ENCODE results near the gene AFM. TPM values are rescaled to one million over a fixed set of nuclear protein-coding genes. Genes with fewer than 3 reads are reported as not detected.

The AFM gene
- total and polyA plus RNA-seq, 10 of the 15 experiments (the other 5 are each of a cell fraction or from before 2014, with no cell fraction given), result not detected

DNA sequence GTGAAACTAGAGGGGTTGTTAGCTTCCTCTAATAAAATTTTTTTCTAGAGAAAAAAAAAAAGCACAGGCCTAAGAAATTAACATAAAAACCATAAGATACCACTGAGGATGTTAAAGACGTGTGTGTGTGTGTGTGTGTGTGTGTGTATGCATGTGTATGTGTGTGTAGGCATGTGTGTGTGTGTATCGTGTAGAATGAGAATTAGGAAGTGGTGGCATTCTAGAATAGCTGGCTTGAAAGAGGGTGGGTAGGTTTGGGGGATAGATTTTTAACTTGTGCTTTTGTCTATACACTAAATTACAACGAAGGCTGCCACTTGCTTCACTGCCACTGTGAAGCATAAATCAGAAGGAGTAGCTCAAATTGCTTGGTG, 22.5 kb upstream of the AFM start (continued):
- TF ChIP-seq, protein P1, sequence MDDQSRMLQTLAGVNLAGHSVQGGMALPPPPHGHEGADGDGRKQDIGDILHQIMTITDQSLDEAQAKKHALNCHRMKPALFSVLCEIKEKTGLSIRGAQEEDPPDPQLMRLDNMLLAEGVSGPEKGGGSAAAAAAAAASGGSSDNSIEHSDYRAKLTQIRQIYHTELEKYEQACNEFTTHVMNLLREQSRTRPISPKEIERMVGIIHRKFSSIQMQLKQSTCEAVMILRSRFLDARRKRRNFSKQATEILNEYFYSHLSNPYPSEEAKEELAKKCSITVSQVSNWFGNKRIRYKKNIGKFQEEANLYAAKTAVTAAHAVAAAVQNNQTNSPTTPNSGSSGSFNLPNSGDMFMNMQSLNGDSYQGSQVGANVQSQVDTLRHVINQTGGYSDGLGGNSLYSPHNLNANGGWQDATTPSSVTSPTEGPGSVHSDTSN (IDR thresholded peaks at IDR 0.05; ENCODE audit: insufficient replicate concordance, low read depth, low read length), result no peak
- TF ChIP-seq FOS (IDR thresholded peaks at IDR 0.05; ENCODE audit: borderline replicate concordance, extremely low read depth, insufficient read length) (no peak), MEF2B (IDR thresholded peaks at IDR 0.05; ENCODE audit: partially characterized antibody, poor library complexity, severe bottlenecking) (no peak), DPF2 (IDR thresholded peaks at IDR 0.05) (no peak)

- POLR2A ChIA-PET, result no interaction called here
- intact Hi-C loops (cut with micrococcal nuclease; ENCODE audit: unreplicated experiment), result no loop called here
- ATAC-seq (no peak), FAIRE-seq (no peak), DNase-seq (ENCODE audit: low read depth, low spot score) (no peak)
- Histone ChIP-seq H3K27me3 (replicated peaks in 1 of 2; ENCODE audit: control insufficient read depth in 2 of 2, insufficient read depth in 2 of 2, low read length in 1 of 2) (no peaks in the 10 kb centered on the region), H3K36me3 (ENCODE audit: control insufficient read depth in 2 of 2, insufficient read depth in 2 of 2, low read length in 1 of 2) (no peaks in the 10 kb centered on the region), H3K9ac (ENCODE audit: control insufficient read depth, insufficient read depth, low read length) (no peak overlapping the region), H3K9me3 (replicated peaks; ENCODE audit: control insufficient read depth, insufficient read depth, low read length) (no peaks in the 10 kb centered on the region), H3K4me1 (ENCODE audit: control insufficient read depth, insufficient read depth, low read length) (no peaks in the 10 kb centered on the region), H2AFZ (ENCODE audit: control insufficient read depth, low read depth, low read length) (no peak overlapping the region), H3K27ac (ENCODE audit: control insufficient read depth, insufficient read depth) (no peak overlapping the region), H3K4me2 (ENCODE audit: control insufficient read depth, insufficient read depth) (no peak overlapping the region), H3K4me3 (no peak overlapping the region), H4K20me1 (ENCODE audit: control insufficient read depth, insufficient read depth) (no peaks in the 10 kb centered on the region), H3K79me2 (ENCODE audit: control insufficient read depth, insufficient read depth, low read length) (no peaks in the 10 kb centered on the region)
- CTCF ChIA-PET, result interaction anchor here (0.7 kb wide), 1 partner anchor 26 kb away, joined by 3 read pairs; no protein-coding TSS in a partner anchor
- WGBS (ENCODE audit: insufficient coverage, insufficient replicate concordance, low lambda C conversion rate, missing lambda C conversion rate), result 48% methylated on average over 2 of the region's 4 CpGs
- in situ Hi-C loops (cut with MboI), result no loop called here
- SMC1A ChIA-PET (ENCODE audit: uncharacterized antibody, unreplicated experiment), result interaction anchor here (0.6 kb wide), 1 partner anchor 424 kb away, joined by 3 read pairs; no protein-coding TSS in a partner anchor
- TF ChIP-seq POLR2AphosphoS2 (IDR thresholded peaks at IDR 0.05; ENCODE audit: low read depth, low read length) (no peak), SRF (IDR thresholded peaks at IDR 0.05; ENCODE audit: low read depth in 2 of 2, low read length in 2 of 2) (no peak), CREM (IDR thresholded peaks at IDR 0.05; ENCODE audit: low read depth) (no peak), HDAC6 (IDR thresholded peaks at IDR 0.05; ENCODE audit: unreplicated experiment) (no peak), ATF3 (IDR thresholded peaks at IDR 0.05; ENCODE audit: borderline replicate concordance, extremely low read depth, low read depth, low read length) (no peak), FOXM1 (IDR thresholded peaks at IDR 0.05; ENCODE audit: low read depth, low read length) (no peak), BRCA1 (IDR thresholded peaks at IDR 0.05; ENCODE audit: low read depth, low read length) (no peak), SMC3 (IDR thresholded peaks at IDR 0.05; ENCODE audit: borderline replicate concordance, low read length) (no peak), DPF2 (IDR thresholded peaks at IDR 0.05) (no peak), POLR2AphosphoS5 (IDR thresholded peaks at IDR 0.05; ENCODE audit: low read length) (no peak)
- TF ChIP-seq, protein P2, sequence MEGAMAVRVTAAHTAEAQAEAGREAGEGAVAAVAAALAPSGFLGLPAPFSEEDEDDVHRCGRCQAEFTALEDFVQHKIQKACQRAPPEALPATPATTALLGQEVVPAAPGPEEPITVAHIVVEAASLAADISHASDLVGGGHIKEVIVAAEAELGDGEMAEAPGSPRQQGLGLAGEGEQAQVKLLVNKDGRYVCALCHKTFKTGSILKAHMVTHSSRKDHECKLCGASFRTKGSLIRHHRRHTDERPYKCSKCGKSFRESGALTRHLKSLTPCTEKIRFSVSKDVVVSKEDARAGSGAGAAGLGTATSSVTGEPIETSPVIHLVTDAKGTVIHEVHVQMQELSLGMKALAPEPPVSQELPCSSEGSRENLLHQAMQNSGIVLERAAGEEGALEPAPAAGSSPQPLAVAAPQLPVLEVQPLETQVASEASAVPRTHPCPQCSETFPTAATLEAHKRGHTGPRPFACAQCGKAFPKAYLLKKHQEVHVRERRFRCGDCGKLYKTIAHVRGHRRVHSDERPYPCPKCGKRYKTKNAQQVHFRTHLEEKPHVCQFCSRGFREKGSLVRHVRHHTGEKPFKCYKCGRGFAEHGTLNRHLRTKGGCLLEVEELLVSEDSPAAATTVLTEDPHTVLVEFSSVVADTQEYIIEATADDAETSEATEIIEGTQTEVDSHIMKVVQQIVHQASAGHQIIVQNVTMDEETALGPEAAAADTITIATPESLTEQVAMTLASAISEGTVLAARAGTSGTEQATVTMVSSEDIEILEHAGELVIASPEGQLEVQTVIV (IDR thresholded peaks at IDR 0.05; ENCODE audit: borderline replicate concordance, partially characterized antibody), result no peak
- TF ChIP-seq, protein P3, sequence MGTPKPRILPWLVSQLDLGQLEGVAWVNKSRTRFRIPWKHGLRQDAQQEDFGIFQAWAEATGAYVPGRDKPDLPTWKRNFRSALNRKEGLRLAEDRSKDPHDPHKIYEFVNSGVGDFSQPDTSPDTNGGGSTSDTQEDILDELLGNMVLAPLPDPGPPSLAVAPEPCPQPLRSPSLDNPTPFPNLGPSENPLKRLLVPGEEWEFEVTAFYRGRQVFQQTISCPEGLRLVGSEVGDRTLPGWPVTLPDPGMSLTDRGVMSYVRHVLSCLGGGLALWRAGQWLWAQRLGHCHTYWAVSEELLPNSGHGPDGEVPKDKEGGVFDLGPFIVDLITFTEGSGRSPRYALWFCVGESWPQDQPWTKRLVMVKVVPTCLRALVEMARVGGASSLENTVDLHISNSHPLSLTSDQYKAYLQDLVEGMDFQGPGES (IDR thresholded peaks at IDR 0.05), result no peak
- RAD21 ChIA-PET (ENCODE audit: unreplicated experiment), result no interaction called here
- no TSS peak for BruUV-seq (replicated peaks)
Observed at GRCh38 chr4:73460913-73461522, 20.5 kb upstream of the AFM start.
